Bronchial epithelial cell (primary cell): ENCODE data around the gene SVBP. TPM values are rescaled to one million over a fixed set of nuclear protein-coding genes. Genes with fewer than 3 reads are reported as not detected.

Source experiments
- DNase-seq: peaks from one replicate; pipeline ENCODE4 v3.0.0-alpha.2; 2010; ENCODE audit warnings: low read depth
- FAIRE-seq: peaks from 2 replicates; lab custom pipeline; 2011; peaks lifted over from hg19 to GRCh38; lab: Jason Lieb, UNC
- H3K27me3 ChIP-seq: 2 replicates; pipeline ENCODE4 v1.5.1; 2011; ENCODE audit warnings: low read length; ENCODE audit not compliant: control insufficient read depth, insufficient read depth
- H3K36me3 ChIP-seq: 2 replicates; pipeline ENCODE4 v1.5.1; 2011; ENCODE audit warnings: low read length; ENCODE audit not compliant: control insufficient read depth, insufficient read depth
- H3K4me3 ChIP-seq: 2 replicates; pipeline ENCODE4 v1.5.1; 2011; ENCODE audit warnings: mild to moderate bottlenecking, low read depth, low read length, control low read depth
- total RNA-seq: library from RNA; depleted of rRNA; stranded (reverse); fragments of >200 nt; gene quantifications from 2 replicates; pipeline ENCODE4 v1.2.1, GENCODE V29; 2014
- TF ChIP-seq, protein P1 (sequence below): IDR thresholded peaks from 2 replicates; pipeline ENCODE4 v1.5.1; 2011; ENCODE audit warnings: mild to moderate bottlenecking, moderate library complexity, low read length, control low read depth, inconsistent platforms; ENCODE audit not compliant: insufficient read depth, severe bottlenecking

Gene SVBP
- total RNA-seq, 1 donor from 2014 or later, result 18.2 TPM

GRCh38 chr1:42797979-42798378 lies 19.2 kb downstream of the SVBP start:
- H3K4me3 ChIP-seq, result no peak overlapping the region
- DNase-seq (no peak), FAIRE-seq (no peak)
- TF ChIP-seq, protein P1, sequence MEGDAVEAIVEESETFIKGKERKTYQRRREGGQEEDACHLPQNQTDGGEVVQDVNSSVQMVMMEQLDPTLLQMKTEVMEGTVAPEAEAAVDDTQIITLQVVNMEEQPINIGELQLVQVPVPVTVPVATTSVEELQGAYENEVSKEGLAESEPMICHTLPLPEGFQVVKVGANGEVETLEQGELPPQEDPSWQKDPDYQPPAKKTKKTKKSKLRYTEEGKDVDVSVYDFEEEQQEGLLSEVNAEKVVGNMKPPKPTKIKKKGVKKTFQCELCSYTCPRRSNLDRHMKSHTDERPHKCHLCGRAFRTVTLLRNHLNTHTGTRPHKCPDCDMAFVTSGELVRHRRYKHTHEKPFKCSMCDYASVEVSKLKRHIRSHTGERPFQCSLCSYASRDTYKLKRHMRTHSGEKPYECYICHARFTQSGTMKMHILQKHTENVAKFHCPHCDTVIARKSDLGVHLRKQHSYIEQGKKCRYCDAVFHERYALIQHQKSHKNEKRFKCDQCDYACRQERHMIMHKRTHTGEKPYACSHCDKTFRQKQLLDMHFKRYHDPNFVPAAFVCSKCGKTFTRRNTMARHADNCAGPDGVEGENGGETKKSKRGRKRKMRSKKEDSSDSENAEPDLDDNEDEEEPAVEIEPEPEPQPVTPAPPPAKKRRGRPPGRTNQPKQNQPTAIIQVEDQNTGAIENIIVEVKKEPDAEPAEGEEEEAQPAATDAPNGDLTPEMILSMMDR, result no peak
- H3K36me3 ChIP-seq, result no peaks in the 10 kb centered on the region
- no peaks in the 10 kb centered on the region for H3K27me3 ChIP-seq

- FAIRE-seq, result no peak
- H3K36me3 ChIP-seq, result no peaks in the 10 kb centered on the region
- H3K4me3 ChIP-seq, result no peak overlapping the region
- no peaks in the 10 kb centered on the region for H3K27me3 ChIP-seq
- no peak for DNase-seq
- TF ChIP-seq, protein P1, result no peak
Observed at GRCh38 chr1:42797414-42797813, 19.8 kb downstream of the SVBP start.

DNA sequence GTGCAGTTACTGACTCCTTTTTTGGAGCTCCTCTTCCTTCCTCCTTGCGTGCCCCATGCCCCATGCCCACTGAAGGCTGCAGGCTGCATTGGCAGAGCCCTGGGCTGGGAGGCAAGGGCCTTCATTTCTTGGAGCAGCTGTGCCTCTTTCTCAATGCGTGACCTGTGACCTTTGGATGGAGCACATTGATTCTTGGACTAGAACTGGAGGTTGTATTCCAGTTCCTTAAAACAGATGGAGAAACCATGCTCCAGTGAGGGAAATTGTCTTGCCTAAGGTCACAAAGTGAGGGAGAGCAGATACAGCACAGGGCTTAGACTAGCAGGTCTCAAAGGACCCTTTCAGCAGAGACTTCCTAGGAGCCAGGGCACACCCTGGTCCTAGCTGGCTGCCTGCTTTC lies 23.4 kb downstream of the SVBP start:
- no peak overlapping the region for H3K4me3 ChIP-seq
- no peak for FAIRE-seq
- DNase-seq, result no peak
- H3K27me3 ChIP-seq, result no peaks in the 10 kb centered on the region
- TF ChIP-seq, protein P1, result no peak
- H3K36me3 ChIP-seq, result no peaks in the 10 kb centered on the region

- FAIRE-seq (no peak), DNase-seq (no peak)
- H3K27me3 ChIP-seq, result no peaks in the 10 kb centered on the region
- no peak overlapping the region for H3K4me3 ChIP-seq
- H3K36me3 ChIP-seq, result no peaks in the 10 kb centered on the region
- TF ChIP-seq, protein P1, result no peak
Observed at GRCh38 chr1:42788021-42788420, 29.2 kb downstream of the SVBP start.

GRCh38 chr1:42786097-42786496 lies 31.1 kb downstream of the SVBP start:
- FAIRE-seq (no peak), DNase-seq (no peak)

More at GRCh38 chr1:42786097-42786496, 31.1 kb downstream of the SVBP start:
- TF ChIP-seq, protein P1, result no peak
- no peaks in the 10 kb centered on the region for H3K27me3 ChIP-seq
- no peaks in the 10 kb centered on the region for H3K36me3 ChIP-seq
- H3K4me3 ChIP-seq, result no peak overlapping the region
